ENCODE measurements around the gene PKDREJ. TPM values are rescaled to one million over a fixed set of nuclear protein-coding genes. Genes with fewer than 3 reads are reported as not detected.
A peak's percentile ranks its signal among the peaks of the same experiment; 100 is the strongest.

Gene PKDREJ
- total and polyA plus RNA-seq, 11 donors = 0.03 to 0.16 (median 0.08) TPM; not detected in 2

DNA sequence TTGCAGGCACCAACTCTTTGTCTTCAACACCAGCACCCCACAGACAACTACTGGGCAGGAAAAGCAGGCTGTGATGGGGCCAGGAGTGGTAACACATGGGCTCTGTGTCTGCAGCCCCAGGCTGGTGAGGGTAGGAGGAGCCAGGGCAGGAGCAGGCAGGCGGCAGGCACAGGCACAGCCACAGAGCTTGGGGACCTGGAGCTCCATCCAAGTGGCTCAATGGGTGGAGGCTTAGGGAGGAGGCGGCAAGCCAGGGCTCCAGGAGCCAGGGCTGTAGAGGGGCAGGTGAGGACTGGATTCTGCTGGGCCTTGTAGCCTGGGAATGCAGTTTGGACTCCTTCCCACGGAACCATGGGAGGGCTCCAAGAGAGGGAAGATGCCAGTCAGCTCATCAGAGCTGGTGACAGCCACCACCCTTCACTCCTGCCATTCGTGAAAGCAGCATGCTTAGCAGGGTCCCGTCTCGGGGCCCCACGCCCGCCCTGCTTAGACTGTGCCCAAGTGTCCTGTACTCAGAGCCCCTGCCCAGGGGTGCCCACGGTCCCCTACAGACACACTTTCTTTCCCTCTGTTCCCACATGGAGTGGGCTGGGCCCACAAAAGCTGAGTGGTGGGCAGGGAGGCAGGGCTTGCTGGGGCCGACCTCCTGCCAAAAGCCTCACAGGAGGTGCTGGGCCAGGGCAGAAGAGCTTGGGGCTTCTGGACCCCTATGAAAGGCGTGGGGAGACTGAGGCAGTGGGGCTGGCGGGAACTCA is 17.1 kb upstream of the PKDREJ start:
- H3K27ac ChIP-seq = peak overlapping the region in 10 of 12 donors; percentile 43 to 80 (median 57)
- no peaks in the 10 kb centered on the region for H3K27me3 ChIP-seq
- peaks cover 0 to 23% (median 10%) of the 10 kb centered on the region in 12 donors for H3K4me1 ChIP-seq
- H3K4me3 ChIP-seq = no peak overlapping the region
- intact Hi-C loops (cut with DNase I) = no loop called here
- DNase-seq = peak in 1 of 5 donors; percentile 62
- TF ChIP-seq POLR2A (IDR thresholded peaks at IDR 0.05) = no peak
- TF ChIP-seq, protein P1, sequence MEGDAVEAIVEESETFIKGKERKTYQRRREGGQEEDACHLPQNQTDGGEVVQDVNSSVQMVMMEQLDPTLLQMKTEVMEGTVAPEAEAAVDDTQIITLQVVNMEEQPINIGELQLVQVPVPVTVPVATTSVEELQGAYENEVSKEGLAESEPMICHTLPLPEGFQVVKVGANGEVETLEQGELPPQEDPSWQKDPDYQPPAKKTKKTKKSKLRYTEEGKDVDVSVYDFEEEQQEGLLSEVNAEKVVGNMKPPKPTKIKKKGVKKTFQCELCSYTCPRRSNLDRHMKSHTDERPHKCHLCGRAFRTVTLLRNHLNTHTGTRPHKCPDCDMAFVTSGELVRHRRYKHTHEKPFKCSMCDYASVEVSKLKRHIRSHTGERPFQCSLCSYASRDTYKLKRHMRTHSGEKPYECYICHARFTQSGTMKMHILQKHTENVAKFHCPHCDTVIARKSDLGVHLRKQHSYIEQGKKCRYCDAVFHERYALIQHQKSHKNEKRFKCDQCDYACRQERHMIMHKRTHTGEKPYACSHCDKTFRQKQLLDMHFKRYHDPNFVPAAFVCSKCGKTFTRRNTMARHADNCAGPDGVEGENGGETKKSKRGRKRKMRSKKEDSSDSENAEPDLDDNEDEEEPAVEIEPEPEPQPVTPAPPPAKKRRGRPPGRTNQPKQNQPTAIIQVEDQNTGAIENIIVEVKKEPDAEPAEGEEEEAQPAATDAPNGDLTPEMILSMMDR (IDR thresholded peaks at IDR 0.05) = no peak
- H3K36me3 ChIP-seq = peaks cover 4 to 99% (median 93%) of the 10 kb centered on the region in 9 donors
- H3K9me3 ChIP-seq = no peaks in the 10 kb centered on the region
- ATAC-seq = peak; percentile 27 to 62 (median 61)
- 73 to 90% (median 77%) methylated on average over 5 to 12 of the region's 12 CpGs for WGBS, 4 donors

GRCh38 chr22:46278656-46279645 is 15.8 kb upstream of the PKDREJ start:
- 82 to 96% (median 92%) methylated on average over 10 to 22 of the region's 22 CpGs for WGBS, 4 donors
- TF ChIP-seq, protein P1 (IDR thresholded peaks at IDR 0.05) = no peak
- TF ChIP-seq POLR2A (IDR thresholded peaks at IDR 0.05) = no peak
- ATAC-seq = no peak
- Histone ChIP-seq H3K36me3 (peaks cover 4 to 99% (median 93%) of the 10 kb centered on the region in 9 donors), H3K4me1 (peaks cover 0 to 23% (median 10%) of the 10 kb centered on the region in 12 donors), H3K27ac (peak overlapping the region in 1 of 12 donors; percentile 70), H3K4me3 (no peak overlapping the region), H3K27me3 (no peaks in the 10 kb centered on the region), H3K9me3 (no peaks in the 10 kb centered on the region)
- no peak for DNase-seq
- intact Hi-C loops (cut with DNase I) = no loop called here

DNA sequence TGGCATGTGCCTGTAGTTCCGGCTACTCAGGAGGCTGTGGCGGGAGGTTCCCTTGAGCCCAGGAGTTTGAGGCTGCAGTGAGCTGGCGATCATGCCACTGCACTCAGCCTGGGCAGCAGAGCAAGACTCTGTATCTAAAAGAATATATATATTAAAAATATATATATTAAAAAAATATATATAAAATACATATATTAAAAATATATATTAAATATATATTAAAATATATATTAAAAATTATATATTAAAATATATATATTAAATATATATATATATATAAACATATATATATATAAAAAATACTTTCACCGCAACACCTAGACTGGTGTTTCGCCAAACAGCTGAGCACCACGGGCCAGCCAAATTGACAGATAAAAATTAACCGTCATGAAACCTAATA is 13.4 kb upstream of the PKDREJ start:
- Histone ChIP-seq H3K36me3 (peaks cover 0 to 100% (median 93%) of the 10 kb centered on the region in 9 donors), H3K4me1 (peaks cover 0 to 31% (median 10%) of the 10 kb centered on the region in 12 donors), H3K27me3 (no peaks in the 10 kb centered on the region), H3K27ac (no peak overlapping the region), H3K4me3 (no peak overlapping the region), H3K9me3 (no peaks in the 10 kb centered on the region)
- no peak for ATAC-seq
- TF ChIP-seq, protein P1 (IDR thresholded peaks at IDR 0.05) = no peak
- TF ChIP-seq POLR2A (IDR thresholded peaks at IDR 0.05) = no peak
- intact Hi-C loops (cut with DNase I) = no loop called here
- DNase-seq = no peak
- WGBS, 4 donors = 82 to 91% (median 84%) methylated on average over 7 of the region's 7 CpGs
